HUDEP-2 (cell line): ENCODE data around the gene BICD2.

Source experiments
- DNase-seq, 76 experiments: peaks; one replicate each; lab custom pipeline; 2025; ENCODE audit not compliant: unreplicated experiment in 76 of 76; lab: John Stamatoyannopoulos, UW

BICD2 gene

GRCh38 chr9:92671323-92671722 is 93.3 kb downstream of the BICD2 start:
- peak in 10 of 76 experiments; percentile 4 to 23 (median 8) for DNase-seq

GRCh38 chr9:92669890-92670708 is 94.5 kb downstream of the BICD2 start, which contains the start of gene IPPK:
IPPK (minus strand) TSS chr9:92670131; CDS start chr9:92669988, 143 bp downstream.
- DNase-seq, result peak in 75 of 76 experiments; percentile 25 to 99 (median 95)

- DNase-seq, result peak in 6 of 76 experiments; percentile 3 to 29 (median 18)
These were observed 95.1 kb downstream of the BICD2 start for GRCh38 chr9:92669527-92669889.

GRCh38 chr9:92668746-92669526 is 95.7 kb downstream of the BICD2 start:
- DNase-seq, result peak in 18 of 76 experiments; percentile 6 to 38 (median 25)

GRCh38 chr9:92666912-92667532 is 97.6 kb downstream of the BICD2 start:
- DNase-seq, result no peak

- DNase-seq, result no peak
These were observed 98.4 kb downstream of the BICD2 start for GRCh38 chr9:92666236-92666635.

- no peak for DNase-seq
These were observed 98.8 kb downstream of the BICD2 start for GRCh38 chr9:92665836-92666235.

GRCh38 chr9:92664394-92665152 is 100.1 kb downstream of the BICD2 start:
- DNase-seq, result no peak

- no peak for DNase-seq
These were observed 100.7 kb downstream of the BICD2 start for GRCh38 chr9:92663951-92664350.

GRCh38 chr9:92663126-92663525 is 101.5 kb downstream of the BICD2 start:
- DNase-seq, result no peak

- DNase-seq, result no peak
These were observed 102.9 kb downstream of the BICD2 start for GRCh38 chr9:92661743-92662142.
